NT2/D1 (cell line): Measurements from ENCODE around the gene LCORL.

Experiments used
- SUZ12 ChIP-seq: IDR thresholded peaks from 2 replicates; pipeline ENCODE4 v1.6.1; 2011; ENCODE audit not compliant: insufficient read length, insufficient read depth; ENCODE audit errors: extremely low read depth
- YY1 ChIP-seq: IDR thresholded peaks from 2 replicates; pipeline ENCODE4 v1.6.1; 2011; ENCODE audit not compliant: insufficient read length, insufficient read depth
- ZNF274 ChIP-seq: IDR thresholded peaks from 2 replicates; pipeline ENCODE4 v1.6.1; 2011; ENCODE audit warnings: mild to moderate bottlenecking, low read depth, low read length

DNA sequence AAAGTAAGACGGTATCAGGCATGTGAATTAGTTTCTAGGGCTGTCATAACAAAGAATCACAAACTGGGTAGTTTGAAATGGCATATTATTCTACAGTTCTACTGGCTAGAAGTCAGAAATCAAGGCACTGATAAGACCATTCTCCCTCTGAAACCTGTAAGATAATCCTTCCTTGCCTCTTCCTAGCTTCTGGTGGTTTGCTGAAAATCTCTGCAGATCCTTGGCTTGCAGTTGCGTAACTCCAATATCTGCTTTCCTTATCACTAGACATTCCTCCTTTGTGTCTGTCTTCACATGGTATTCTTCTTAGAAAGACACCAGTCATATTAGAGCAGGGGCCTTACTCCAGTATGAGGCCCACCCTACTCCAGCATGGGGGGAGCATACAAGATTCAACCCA lies 19.6 kb upstream of the LCORL start:
- TF ChIP-seq SUZ12 (no peak), YY1 (no peak), ZNF274 (no peak)
